GM12801 (cell line): ENCODE results near the gene RABL6.

ENCODE experiments used
- CTCF ChIP-seq: IDR thresholded peaks from one replicate; pipeline ENCODE4 v1.5.1; 2011; ENCODE audit warnings: control low read depth; ENCODE audit not compliant: insufficient read length; ENCODE audit errors: extremely low read depth

RABL6 gene

GRCh38 chr9:136799079-136799853, 8.5 kb upstream of the RABL6 start:
- no peak for TF ChIP-seq CTCF

DNA sequence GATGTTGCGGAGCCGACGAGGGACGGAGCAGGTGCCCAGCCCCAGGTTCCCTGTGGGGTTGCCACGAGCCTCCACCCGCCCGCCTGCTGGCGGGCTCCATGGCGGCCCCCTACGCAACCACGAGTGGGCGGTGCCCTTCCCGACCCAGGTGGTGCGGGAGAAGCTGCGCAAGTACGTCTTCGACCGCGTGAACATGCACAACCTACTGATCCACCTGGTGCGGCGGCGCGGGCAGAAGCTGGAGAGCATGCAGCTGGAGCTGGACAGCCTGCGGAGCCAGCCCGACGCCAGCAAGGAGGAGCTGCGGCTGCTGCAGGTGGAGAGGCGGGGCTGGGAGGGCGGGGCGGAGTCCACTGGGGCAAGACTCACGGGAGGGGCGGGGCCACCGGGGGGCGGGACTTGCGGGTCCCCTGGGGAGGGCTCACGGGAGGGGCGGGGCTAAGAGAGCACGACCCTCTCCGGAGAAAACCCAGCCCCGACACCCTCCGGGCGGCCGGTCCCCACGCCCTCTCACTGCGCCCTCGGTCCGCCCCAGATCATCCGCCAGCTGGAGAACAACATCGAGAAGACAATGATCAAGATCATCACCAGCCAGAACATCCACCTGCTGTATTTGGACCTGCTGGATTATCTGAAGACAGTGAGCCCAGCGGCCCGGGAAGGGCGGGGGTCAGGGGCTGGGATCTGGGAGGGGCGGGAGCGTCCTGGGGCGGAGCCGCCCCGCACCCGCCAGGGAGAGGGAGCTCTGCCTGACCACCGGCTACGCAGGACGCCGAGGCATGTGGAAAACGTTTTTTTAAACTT, 7.7 kb upstream of the RABL6 start:
- TF ChIP-seq CTCF = no peak

- no peak for TF ChIP-seq CTCF
These were observed 5.4 kb upstream of the RABL6 start for GRCh38 chr9:136802321-136802720.

- no peak for TF ChIP-seq CTCF
These were observed 3.9 kb upstream of the RABL6 start for GRCh38 chr9:136803551-136804508.

DNA sequence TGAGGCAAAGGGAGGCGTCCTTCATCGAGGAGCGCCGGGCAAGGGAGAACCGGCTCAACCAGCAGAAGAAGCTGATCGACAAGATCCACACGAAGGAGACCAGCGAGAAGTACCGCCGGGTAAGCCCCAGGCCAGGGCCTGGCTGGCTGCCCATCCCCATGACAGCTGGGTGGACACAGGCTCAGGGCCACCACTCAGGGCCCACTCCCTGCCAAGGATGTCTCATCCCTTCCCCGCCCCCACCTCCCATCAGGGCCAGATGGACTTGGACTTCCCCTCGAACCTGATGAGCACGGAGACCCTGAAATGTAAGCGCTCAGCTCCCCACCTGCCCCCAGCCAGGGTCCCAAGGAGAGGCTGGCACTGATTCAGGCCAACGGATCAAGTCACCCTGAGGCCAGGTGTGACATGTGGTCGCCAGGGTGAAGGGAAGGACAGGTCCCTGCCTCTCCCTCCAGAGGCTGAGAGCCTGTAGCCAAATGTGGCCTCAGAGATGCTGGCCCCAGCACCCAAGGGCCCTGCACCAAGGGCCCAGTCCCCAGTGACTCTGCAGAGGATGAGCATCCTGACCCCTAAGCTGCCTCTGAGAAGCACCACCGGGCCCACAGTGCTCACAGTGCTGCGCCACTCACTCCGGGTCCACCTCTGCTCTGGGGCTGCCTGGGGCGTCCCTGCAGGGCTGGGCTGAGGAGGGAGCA, 3.1 kb upstream of the RABL6 start:
- no peak for TF ChIP-seq CTCF

DNA sequence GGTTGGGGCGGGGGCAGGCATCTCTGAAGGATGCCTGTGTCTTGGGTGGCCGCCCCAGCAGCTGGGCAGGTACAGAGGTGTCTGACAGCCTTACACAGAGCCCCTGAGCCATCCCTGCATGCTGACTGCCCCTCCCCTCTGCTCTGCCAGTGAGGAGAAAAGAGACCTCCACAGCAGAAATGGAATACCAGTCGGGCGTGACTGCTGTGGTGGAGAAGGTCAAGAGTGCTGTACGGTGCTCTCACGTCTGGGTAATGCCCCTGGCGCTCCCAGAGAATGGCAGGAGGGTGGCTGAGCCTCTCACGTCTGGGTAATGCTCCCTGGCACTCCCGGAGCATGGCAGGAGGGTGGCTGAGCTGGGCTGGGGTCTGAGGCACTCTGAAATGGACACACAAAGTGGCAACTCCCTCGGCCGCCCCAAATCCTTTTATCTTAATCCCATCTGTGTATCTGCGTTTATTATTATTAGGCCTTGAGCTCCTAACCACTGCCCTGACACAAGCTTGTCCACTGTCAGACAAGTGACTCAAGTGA, 2.5 kb upstream of the RABL6 start:
- no peak for TF ChIP-seq CTCF
